Loucy (cell line): ENCODE results near the gene SSBP3.

Experiments
- EZH2phosphoT487 ChIP-seq: fragments of 200-600 bp; IDR thresholded peaks from 2 replicates; pipeline ENCODE4 v1.6.1; 2018; ENCODE audit warnings: antibody characterized with exemption, mild to moderate bottlenecking, moderate library complexity, borderline replicate concordance
- TF ChIP-seq, protein P1 (sequence below): fragments of 200-600 bp; sonication (generic); conservative IDR thresholded peaks from 2 replicates; pipeline ENCODE4 v1.5.1; 2014; ENCODE audit warnings: mild to moderate bottlenecking, antibody characterized with exemption, low read length

DNA sequence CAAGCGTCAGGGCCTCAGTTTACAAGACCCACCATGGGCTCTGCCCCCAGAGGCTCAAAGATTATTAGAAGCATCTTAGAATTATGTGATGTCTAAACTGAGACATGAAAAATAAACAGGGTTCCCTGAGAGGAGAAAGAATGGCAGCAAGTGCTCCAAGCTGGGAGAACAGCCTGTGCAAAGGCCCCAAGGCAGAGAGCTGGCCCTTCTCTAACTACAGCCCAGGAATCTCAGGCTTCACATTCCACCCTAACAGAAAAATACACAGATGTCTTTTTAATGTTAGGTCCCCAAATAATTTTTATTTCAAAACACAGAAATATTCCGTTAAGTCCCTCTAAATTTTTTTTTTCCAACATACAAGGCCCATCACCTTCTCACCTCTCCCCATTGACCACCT is 21.7 kb downstream of the SSBP3 start:
- TF ChIP-seq, protein P1, sequence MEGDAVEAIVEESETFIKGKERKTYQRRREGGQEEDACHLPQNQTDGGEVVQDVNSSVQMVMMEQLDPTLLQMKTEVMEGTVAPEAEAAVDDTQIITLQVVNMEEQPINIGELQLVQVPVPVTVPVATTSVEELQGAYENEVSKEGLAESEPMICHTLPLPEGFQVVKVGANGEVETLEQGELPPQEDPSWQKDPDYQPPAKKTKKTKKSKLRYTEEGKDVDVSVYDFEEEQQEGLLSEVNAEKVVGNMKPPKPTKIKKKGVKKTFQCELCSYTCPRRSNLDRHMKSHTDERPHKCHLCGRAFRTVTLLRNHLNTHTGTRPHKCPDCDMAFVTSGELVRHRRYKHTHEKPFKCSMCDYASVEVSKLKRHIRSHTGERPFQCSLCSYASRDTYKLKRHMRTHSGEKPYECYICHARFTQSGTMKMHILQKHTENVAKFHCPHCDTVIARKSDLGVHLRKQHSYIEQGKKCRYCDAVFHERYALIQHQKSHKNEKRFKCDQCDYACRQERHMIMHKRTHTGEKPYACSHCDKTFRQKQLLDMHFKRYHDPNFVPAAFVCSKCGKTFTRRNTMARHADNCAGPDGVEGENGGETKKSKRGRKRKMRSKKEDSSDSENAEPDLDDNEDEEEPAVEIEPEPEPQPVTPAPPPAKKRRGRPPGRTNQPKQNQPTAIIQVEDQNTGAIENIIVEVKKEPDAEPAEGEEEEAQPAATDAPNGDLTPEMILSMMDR = no peak
- TF ChIP-seq EZH2phosphoT487 = no peak
